Stimulated activated CD8-positive, alpha-beta memory T cell treated with anti-CD3 and anti-CD28 coated beads, Interleukin-12 subunit alpha, Interleukin-12 subunit beta, amount 100 ng/mL, for 24 hours (primary cell): ENCODE data around the gene SLC1A2.

Experiments used
- DNase-seq: peaks from one replicate; pipeline ENCODE4 v3.0.0-alpha.2; 2020; ENCODE audit errors: extremely low read depth

The SLC1A2 gene

GRCh38 chr11:35302398-35302797 is 117.0 kb downstream of the SLC1A2 start:
- no peak for DNase-seq

DNA sequence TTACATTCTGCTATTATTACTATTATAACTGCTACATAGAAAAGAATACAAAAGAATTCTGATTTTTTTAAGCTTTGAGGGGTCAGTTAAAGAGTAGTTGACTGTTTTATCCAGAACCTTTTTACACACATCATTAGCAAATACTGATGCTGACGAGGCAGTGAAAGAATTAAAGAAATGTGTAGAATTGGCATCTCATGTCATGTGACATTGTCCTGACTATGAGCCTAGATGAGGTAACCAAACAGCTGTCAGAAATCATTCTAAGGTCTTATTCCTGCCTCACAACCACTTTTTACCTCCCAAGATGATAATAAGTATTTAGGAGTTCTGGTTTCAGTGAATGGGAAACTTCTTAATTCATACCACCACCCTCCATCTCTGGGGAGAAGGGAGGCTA is 121.0 kb downstream of the SLC1A2 start:
- DNase-seq: no peak

DNA sequence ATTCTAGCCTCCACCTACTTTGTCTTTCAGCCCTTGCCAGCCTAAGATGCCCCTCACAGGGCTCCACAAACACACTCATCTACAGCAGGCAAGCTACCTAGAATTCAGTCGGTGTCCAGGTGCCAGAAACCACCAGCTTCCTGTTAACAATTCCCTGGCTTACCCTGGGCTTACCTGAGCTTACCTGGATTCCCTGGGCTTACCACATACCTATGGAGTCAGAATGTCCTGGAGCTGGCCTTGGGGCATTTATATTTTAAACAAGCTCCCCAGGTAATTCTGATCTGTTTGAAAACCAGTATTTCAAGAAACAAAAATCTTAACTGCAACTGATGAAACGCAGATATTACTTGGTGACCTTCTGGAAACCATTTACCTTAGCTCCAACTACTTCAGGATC is 123.6 kb downstream of the SLC1A2 start:
- no peak for DNase-seq

DNA sequence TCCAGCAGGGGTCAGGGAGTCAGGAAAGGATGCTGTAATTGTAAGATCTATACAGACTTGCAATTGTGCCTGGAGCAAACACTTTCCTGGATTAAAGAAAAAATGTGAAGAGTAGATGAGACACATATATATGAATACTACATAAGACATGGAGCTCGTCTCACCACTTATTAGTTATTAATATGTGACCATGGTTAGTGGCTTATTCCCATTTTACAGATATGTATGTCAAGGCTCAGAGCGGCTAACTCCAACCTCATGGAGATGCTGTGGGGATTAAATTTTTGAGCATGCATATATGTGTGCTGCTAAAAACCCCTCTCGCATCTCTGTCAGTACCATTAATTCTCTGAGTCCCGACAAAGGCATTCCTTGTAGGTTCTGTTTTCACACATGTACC is 125.7 kb downstream of the SLC1A2 start:
- no peak for DNase-seq

DNA sequence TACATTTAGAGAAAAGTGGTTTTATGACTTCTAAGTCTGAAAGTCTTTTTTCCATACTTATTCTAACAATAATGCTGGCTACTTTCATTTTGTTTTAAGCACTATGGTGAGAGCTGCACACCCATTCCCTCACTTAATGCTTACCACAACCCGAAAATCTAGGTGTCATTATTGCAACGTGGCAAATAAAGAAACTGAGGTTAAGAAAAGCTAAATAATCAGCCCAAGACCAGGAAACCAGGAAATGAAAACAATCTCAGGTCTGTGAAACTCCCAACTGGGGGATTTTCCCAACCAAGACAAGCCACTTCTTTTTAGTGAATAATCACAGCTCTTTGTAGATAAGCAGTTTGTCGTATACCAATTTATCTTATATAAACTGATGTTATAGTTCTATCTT is 126.3 kb downstream of the SLC1A2 start:
- DNase-seq: no peak

DNA sequence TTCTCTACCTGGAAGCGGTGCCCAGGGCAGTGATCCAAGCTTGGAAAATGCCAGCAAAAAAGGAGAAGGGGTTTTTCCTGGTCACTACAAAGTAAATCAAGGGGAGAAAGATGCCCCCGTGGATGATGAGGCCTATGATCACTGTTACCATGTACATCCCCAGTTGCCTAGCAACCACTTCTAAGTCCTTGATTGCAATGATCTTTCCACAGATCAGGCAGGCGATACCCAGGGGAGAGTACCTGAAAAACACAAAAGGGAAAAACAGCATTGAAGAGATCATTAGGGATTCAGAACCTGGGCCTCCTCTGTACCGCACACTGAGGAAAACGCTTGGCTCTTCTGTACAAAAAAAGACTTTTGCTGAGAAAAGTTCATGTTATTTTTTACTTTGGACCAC is 127.1 kb downstream of the SLC1A2 start:
- DNase-seq: no peak

GRCh38 chr11:35290876-35291275 is 128.5 kb downstream of the SLC1A2 start:
- DNase-seq: no peak

GRCh38 chr11:35289821-35290220 is 129.5 kb downstream of the SLC1A2 start:
- DNase-seq: no peak

GRCh38 chr11:35288817-35289541 is 130.4 kb downstream of the SLC1A2 start:
- no peak for DNase-seq

DNA sequence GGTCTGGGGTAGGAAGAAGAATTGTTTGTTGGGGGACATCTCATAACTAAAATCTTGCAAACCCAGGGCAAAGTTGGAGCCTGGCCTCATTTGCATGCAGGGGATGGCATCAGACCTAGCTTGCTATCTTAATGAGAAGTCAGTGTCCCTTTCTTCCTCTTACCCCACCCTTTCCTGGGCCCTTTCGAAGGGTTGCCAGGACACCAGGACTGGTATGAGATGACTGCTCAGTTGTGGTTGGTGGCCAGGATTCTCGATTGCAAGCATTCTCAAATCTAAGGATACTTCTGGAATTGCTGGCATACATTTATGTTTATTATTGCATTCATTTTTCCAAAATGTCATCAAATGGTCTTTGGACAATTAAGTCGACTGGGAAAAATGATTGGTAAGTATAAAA is 131.0 kb downstream of the SLC1A2 start:
- DNase-seq: no peak

- DNase-seq: no peak
Observed at GRCh38 chr11:35287344-35287890, 131.9 kb downstream of the SLC1A2 start.

DNA sequence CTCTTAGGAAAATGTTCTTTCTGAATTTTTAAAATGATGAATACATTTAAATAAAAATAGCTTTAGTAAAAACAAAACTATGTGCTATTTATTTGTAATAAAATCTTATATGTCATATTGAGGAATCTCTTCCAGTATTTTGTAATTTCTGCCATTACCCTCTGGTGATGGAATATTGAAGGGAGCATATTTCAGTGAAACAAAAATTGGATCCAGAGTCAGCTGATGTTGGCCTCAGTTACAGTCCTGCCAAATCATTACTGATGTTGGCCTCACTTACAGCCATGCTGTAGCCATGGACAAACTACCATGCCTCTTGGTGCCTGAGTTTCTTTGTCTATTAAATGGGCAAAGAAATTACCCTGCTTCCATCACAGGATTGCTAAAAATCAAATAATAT is 133.2 kb downstream of the SLC1A2 start:
- DNase-seq: no peak

GRCh38 chr11:35285471-35285870 is 133.9 kb downstream of the SLC1A2 start:
- no peak for DNase-seq

- DNase-seq: no peak
Observed at GRCh38 chr11:35282221-35282882, 137.0 kb downstream of the SLC1A2 start.

DNA sequence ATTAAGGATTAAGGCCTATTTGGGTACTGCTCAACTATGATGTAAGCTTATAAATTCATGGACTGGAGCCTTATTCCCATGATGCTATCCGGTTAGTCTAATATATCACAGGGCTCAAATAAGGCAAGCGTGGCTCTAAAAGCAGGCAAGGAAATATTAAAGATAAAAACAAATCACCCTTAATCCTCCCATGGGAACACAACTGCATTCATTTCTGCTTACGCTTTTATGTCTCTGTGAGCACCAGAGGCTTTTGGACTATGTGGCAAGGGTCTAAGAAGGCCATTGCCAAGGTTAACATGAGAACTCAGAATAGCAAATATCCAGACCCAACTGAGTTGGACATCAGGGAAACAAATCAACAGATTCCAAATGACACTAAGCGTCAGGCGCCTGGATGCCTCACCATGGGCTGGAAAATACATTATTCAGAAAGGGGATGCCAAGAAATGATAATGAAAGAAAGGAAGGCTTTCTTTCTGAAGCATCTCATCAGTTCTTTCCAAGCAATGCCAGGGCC is 138.1 kb downstream of the SLC1A2 start:
- no peak for DNase-seq

DNA sequence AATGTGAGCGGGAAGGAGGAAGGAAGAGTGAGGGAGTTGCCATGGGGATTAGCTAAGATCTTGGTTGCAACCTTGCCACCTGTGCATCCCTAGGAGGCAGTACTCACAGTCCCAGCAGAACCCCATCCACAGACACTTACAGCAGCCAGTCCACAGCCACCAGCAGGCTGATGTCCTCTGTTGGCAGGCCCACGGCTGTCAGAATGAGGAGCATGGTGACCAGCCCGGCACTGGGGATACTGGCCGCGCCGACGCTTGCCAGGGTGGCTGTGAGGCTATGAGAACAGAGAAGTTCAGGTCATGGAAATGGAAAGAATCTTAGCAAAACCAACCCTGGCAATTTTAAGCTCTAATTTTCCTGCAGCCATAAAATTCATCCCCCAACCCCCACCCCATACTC is 138.6 kb downstream of the SLC1A2 start:
- DNase-seq: no peak

GRCh38 chr11:35277827-35278226 is 141.5 kb downstream of the SLC1A2 start:
- no peak for DNase-seq

GRCh38 chr11:35276396-35277145 is 142.8 kb downstream of the SLC1A2 start:
- no peak for DNase-seq

DNA sequence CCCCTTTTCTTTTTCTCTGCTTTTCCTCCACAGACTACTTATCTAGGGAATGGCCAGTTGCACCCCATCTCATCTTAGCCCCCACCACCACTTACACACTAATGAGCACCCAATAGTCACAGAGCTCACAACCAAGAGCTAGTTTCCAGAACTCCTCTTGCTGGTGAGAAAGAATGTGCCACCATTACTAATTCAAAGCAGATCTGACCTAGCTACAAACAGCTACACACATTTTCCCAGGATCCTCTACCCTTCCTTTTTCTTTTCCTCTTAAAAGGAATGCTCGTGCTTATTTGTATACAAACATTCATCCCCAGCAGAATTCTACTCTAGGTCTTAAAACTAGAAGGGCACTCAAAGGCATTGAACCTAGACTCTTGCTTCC is 143.6 kb downstream of the SLC1A2 start:
- no peak for DNase-seq

- DNase-seq: no peak
Observed at GRCh38 chr11:35274909-35275785, 144.2 kb downstream of the SLC1A2 start.

DNA sequence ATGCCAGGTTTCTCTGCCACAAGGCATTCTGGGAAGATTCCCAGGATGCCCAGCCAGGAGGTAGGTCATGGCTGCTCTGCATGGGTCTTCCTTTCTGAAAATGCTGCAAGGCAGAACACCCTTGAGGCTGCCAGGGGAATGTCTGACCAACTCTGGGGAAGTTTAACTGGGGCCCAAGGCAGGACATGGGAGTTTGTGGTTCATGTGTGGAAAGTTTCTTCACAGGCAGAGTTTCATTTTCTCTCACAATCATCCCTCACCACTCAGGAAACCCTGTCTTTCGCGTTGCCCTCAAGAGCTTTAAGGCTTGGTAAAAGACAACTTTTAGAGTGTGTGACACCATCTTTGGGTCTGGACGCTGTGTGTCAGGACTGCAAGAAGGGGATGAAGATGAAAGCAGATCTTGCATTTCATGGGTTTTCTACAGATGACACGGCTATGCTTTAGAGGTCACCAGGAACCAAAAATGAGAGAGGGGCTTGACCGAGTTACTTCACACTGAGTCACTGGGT is 146.9 kb downstream of the SLC1A2 start:
- peak; percentile 19 for DNase-seq
